ENCODE data around the gene COL9A2.

DNA sequence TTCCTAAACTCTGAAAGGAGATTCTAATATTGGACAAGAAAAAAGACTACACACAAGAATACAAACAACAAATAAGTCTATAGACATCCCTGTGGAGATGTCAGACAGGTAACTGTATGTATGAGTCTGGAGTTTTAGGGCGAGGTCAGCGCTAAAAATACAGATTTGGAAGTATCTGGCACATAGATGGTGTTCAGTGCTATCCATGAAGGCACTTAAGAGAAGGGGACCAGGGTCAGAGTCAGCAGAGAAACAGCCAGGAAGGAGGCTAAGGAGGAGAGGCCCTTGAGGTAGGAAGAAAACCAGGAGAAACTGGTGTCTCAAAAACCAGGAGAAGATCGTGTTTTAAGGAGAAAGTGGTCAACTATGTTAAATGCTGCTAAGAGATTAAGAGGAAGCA is 41.0 kb downstream of the COL9A2 start:
- TF ChIP-seq, protein P1, sequence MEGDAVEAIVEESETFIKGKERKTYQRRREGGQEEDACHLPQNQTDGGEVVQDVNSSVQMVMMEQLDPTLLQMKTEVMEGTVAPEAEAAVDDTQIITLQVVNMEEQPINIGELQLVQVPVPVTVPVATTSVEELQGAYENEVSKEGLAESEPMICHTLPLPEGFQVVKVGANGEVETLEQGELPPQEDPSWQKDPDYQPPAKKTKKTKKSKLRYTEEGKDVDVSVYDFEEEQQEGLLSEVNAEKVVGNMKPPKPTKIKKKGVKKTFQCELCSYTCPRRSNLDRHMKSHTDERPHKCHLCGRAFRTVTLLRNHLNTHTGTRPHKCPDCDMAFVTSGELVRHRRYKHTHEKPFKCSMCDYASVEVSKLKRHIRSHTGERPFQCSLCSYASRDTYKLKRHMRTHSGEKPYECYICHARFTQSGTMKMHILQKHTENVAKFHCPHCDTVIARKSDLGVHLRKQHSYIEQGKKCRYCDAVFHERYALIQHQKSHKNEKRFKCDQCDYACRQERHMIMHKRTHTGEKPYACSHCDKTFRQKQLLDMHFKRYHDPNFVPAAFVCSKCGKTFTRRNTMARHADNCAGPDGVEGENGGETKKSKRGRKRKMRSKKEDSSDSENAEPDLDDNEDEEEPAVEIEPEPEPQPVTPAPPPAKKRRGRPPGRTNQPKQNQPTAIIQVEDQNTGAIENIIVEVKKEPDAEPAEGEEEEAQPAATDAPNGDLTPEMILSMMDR (IDR thresholded peaks at IDR 0.05; ENCODE audit: insufficient read depth, low read length, poor library complexity, severe bottlenecking): no peak
- TF ChIP-seq EZH2phosphoT487 (conservative IDR thresholded peaks at IDR 0.05; ENCODE audit: low read length): no peak

All from SU-DHL-6 (cell line).